HL-60 (cell line): ENCODE results near the gene AKR1E2.

Experiments used
- DNase-seq, 2 experiments: peaks; one replicate each; pipeline ENCODE4 v3.0.0-alpha.2; 2010 to 2020; ENCODE audit warnings: low read depth in 1 of 2, low spot score in 1 of 2
- H3K27ac ChIP-seq: fragments of 250-450 bp; sonication (Bioruptor Pico); replicated peaks from 2 replicates; pipeline ENCODE4 v1.5.1; 2020; ENCODE audit warnings: mild to moderate bottlenecking, moderate library complexity
- H3K27me3 ChIP-seq: fragments of 250-450 bp; sonication (Bioruptor Pico); 2 replicates; pipeline ENCODE4 v1.5.1; 2021; ENCODE audit warnings: mild to moderate bottlenecking, moderate library complexity; ENCODE audit not compliant: insufficient read depth, poor library complexity, severe bottlenecking
- H3K4me3 ChIP-seq: replicated peaks from 2 replicates; pipeline ENCODE4 v1.5.1; 2011; ENCODE audit warnings: mild to moderate bottlenecking, control low read depth, low read length; ENCODE audit not compliant: insufficient read depth
- GABPA ChIP-seq: IDR thresholded peaks from 2 replicates; pipeline ENCODE4 v1.6.1; 2012; ENCODE audit warnings: low read depth
- POLR2AphosphoS5 ChIP-seq: IDR thresholded peaks from 2 replicates; pipeline ENCODE4 v1.6.1; 2012; ENCODE audit warnings: low read depth
- SPI1 ChIP-seq: IDR thresholded peaks from 2 replicates; pipeline ENCODE4 v1.6.1; 2012; ENCODE audit warnings: low read depth, mild to moderate bottlenecking, borderline replicate concordance
- TF ChIP-seq, protein P1 (sequence below): IDR thresholded peaks from one replicate; pipeline ENCODE4 v1.5.1; 2011; ENCODE audit warnings: low read length, control low read depth, inconsistent platforms; ENCODE audit not compliant: insufficient read depth
- TF ChIP-seq, protein P2 (sequence below): IDR thresholded peaks from 2 replicates; pipeline ENCODE4 v1.6.1; 2012; ENCODE audit warnings: low read depth; ENCODE audit not compliant: insufficient replicate concordance

AKR1E2 gene

DNA sequence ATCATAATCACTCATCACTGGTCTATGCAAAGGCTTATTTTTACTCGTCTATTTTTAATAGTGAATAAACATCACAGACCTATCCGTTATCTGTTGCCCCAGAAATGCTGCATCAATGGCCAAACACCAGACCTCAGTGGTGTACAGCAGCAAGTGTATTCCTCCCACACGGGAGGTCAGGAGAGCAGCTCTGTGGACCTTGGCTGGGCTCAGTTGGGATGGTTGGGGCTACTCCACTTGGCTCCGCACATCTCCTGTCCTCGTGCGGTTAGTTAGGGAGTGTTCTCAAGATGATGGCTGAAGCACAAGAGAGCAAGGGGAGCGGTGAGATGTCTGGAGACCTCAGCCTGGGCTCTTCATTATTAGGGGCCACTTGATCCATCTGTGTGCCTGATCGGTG is 2.0 kb downstream of the AKR1E2 start:
- H3K4me3 ChIP-seq, result no peak overlapping the region
- H3K27me3 ChIP-seq, result no peaks in the 10 kb centered on the region
- DNase-seq, result no peak
- TF ChIP-seq, protein P1, sequence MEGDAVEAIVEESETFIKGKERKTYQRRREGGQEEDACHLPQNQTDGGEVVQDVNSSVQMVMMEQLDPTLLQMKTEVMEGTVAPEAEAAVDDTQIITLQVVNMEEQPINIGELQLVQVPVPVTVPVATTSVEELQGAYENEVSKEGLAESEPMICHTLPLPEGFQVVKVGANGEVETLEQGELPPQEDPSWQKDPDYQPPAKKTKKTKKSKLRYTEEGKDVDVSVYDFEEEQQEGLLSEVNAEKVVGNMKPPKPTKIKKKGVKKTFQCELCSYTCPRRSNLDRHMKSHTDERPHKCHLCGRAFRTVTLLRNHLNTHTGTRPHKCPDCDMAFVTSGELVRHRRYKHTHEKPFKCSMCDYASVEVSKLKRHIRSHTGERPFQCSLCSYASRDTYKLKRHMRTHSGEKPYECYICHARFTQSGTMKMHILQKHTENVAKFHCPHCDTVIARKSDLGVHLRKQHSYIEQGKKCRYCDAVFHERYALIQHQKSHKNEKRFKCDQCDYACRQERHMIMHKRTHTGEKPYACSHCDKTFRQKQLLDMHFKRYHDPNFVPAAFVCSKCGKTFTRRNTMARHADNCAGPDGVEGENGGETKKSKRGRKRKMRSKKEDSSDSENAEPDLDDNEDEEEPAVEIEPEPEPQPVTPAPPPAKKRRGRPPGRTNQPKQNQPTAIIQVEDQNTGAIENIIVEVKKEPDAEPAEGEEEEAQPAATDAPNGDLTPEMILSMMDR, result no peak
- TF ChIP-seq SPI1 (no peak), GABPA (no peak), POLR2AphosphoS5 (no peak)
- TF ChIP-seq, protein P2, sequence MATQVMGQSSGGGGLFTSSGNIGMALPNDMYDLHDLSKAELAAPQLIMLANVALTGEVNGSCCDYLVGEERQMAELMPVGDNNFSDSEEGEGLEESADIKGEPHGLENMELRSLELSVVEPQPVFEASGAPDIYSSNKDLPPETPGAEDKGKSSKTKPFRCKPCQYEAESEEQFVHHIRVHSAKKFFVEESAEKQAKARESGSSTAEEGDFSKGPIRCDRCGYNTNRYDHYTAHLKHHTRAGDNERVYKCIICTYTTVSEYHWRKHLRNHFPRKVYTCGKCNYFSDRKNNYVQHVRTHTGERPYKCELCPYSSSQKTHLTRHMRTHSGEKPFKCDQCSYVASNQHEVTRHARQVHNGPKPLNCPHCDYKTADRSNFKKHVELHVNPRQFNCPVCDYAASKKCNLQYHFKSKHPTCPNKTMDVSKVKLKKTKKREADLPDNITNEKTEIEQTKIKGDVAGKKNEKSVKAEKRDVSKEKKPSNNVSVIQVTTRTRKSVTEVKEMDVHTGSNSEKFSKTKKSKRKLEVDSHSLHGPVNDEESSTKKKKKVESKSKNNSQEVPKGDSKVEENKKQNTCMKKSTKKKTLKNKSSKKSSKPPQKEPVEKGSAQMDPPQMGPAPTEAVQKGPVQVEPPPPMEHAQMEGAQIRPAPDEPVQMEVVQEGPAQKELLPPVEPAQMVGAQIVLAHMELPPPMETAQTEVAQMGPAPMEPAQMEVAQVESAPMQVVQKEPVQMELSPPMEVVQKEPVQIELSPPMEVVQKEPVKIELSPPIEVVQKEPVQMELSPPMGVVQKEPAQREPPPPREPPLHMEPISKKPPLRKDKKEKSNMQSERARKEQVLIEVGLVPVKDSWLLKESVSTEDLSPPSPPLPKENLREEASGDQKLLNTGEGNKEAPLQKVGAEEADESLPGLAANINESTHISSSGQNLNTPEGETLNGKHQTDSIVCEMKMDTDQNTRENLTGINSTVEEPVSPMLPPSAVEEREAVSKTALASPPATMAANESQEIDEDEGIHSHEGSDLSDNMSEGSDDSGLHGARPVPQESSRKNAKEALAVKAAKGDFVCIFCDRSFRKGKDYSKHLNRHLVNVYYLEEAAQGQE, result no peak
- no peak overlapping the region for H3K27ac ChIP-seq

DNA sequence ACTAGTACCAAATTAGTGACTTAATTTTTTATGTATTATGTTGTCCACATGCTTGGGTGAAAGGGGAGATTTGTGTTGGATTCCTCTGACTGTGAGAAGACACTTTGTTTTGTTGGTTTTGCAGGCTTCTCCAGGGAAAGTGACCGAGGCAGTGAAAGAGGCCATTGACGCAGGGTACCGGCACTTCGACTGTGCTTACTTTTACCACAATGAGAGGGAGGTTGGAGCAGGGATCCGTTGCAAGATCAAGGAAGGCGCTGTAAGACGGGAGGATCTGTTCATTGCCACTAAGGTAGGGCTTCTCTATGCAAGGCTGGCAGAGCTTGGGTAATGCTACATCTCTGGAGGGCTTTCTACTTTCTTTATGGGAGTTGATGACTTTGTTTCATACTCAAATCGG is 4.5 kb downstream of the AKR1E2 start:
- TF ChIP-seq SPI1, result no peak
- TF ChIP-seq POLR2AphosphoS5, result no peak
- TF ChIP-seq, protein P1, result no peak
- TF ChIP-seq, protein P2, result no peak
- no peak for TF ChIP-seq GABPA
- Histone ChIP-seq H3K4me3 (no peak overlapping the region), H3K27ac (no peak overlapping the region), H3K27me3 (no peaks in the 10 kb centered on the region)
- no peak for DNase-seq

DNA sequence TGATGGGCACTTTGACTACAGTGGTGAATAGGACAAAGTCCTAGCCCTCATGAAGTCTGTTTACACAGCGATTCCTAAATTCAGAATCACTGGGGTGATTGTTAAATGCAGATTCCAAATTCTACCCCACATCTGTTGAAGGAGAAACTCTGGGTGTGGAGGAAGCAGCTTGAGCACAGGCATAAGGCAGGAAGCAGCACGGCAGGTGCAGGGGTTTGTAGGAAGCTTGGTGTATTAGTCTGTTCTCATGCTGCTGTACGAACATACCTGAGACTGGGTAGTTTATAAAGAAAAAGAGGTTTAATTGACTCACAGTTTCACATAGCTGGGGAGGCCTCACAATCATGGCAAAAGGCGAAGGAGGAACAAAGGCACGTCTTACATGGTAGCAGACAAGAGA is 5.1 kb downstream of the AKR1E2 start:
- TF ChIP-seq, protein P1, result no peak
- Histone ChIP-seq H3K27ac (no peak overlapping the region), H3K27me3 (no peaks in the 10 kb centered on the region), H3K4me3 (no peak overlapping the region)
- DNase-seq, result no peak

DNA sequence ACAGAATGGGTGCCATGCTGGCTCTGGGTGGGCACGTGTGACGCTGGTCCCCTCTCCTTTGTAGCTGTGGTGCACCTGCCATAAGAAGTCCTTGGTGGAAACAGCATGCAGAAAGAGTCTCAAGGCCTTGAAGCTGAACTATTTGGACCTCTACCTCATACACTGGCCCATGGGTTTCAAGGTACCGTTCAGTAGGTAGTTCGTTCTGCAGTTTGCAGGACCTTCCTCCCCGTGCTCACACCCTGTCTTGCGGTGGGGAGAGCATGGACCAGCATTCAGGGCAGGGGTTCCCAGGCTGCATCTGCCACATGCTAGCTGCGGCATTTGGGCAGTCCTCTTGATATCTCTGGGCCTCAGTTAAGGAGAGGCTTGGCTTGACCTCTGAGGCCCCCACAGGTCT is 7.3 kb downstream of the AKR1E2 start:
- H3K27me3 ChIP-seq, result no peaks in the 10 kb centered on the region
- no peak overlapping the region for H3K27ac ChIP-seq
- no peak overlapping the region for H3K4me3 ChIP-seq
- TF ChIP-seq GABPA (no peak), SPI1 (no peak), POLR2AphosphoS5 (no peak)
- TF ChIP-seq, protein P1, result no peak
- TF ChIP-seq, protein P2, result no peak
- DNase-seq, result no peak
